NCI-H510A treated with DMSO at 0.1 percent for 48 hours (cell line): ENCODE measurements around the gene TMEM132C.

Source experiments
- DNase-seq: peaks from one replicate; lab custom pipeline; 2025; lab: John Stamatoyannopoulos, UW

The TMEM132C gene

DNA sequence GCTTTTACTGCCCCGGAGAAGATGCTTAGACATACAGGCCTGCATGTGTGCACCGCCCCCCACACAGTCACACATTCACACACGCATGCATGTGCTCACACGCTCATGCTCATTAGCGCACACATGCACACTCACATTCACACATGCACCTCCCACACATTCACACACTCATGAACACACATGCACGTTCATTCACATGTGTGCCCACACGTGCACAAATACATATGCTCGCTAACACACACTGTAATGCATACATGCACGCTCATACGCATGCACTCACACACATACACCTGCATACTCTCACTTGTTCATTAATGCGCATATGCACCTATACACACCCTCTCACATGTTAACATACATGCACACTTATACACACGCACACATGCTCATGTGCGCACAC is 21.9 kb downstream of the TMEM132C start:
- no peak for DNase-seq

DNA sequence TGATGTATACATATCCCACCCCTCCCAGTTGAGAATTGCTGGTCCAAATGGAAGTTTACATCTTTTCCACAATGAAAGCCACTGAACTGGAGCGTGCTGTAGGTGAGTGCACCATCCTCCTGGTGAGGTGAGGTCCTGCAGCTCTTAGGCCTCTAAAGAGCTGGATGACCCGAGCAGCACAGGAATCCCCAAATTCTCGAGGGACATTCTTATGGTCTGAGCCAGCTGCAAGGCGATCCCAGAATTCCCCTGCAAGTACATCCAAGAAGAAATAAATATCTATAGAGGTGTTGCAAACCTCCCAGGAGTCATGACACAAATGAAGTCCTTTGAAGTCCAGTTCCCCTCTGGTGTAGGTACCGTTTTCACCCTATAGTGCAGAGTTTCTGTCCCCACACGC is 24.0 kb downstream of the TMEM132C start:
- DNase-seq: no peak

DNA sequence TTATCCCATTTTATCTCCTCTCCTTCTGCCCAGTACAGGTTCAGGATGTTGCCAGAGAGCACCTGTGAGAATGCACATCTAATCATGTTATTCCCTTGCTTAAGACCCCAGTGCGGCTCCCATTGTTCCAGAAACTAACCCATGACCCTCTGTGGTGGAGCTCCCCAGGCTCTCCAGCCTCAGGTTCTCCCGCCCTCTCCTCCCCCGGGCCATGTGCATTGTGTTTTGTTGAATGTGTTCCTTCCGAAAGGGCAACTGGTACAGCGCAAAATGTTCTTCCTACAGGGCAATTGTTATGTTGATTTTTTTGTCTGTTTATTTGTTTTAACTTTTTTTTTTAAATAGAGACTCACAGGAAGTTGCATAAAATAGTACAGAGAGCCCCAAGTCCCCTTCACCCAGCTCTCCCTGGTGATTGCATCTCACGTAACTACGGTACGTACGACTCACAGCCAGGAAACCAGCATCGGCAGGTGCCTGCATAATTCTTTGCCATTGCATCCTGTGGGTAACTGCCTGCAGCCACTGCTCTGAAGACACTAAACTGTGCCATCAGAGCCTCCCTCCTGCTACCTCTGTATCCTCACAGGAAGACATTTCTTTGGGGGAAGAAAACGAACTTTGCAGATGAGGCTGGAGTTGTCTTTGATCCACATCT is 31.2 kb downstream of the TMEM132C start:
- DNase-seq: no peak

DNA sequence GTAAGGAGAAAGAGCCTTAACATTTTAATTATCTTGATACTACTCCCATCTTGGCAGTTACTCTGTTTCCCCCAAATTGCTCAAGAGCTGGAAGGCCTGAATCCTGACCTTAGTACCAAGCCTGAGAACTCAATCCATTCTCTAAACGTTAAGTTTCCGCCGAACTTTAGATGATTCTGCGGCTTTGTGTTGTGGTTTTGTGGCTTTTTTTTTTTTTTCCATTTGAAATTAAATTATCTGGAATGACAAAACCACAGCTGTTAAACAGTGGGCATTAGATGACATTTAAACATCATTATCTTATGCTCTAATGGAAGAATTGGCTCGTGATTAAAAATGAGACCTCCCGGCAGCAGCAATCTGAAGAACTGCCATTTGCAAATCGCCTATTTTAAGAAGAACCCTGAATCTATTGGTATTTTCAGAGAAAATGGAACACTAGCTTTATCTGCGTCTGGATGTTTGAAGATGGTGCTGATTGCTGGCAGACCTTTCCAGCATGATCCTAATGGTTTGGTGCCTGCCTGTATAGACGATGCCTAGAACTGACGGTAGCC is 38.4 kb downstream of the TMEM132C start:
- no peak for DNase-seq

DNA sequence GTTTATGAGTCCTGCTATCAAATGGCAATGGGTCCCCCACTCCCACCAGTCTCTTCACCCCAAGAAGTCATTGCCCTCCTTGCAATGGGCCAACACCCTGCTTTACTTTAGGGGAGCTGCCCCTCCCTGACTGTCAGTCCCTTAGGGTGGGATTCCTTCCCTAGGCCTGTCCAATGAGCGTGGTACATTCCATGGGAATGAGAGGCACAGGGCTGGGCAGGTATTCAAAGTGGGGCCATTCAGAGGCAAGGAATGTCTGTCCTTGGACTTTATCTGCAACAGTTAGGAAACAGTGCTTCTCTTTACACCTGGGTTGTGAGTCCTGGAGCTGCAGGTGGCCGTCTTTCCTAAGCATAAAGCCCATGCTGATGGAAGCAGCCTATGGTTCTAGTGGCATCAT is 40.8 kb downstream of the TMEM132C start:
- no peak for DNase-seq

DNA sequence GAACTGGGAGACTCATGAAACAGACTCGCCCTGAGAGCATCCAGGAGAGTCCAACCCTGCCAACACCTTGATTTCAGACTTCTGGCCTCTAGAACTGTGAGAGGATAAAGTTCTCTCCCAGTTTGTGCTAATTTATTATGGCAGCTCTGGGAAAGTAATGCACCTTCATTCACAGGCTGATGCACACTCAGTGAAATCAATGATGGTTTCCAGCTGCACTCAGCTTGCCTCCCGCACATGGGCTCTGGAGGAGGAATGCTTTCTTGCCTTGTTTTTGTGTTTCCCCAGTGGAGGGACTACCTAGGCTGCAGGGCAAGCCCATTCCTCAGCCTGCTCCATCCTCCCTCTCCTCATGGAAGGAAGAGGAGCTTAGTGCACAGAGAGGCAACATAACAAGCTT is 45.7 kb downstream of the TMEM132C start:
- no peak for DNase-seq

DNA sequence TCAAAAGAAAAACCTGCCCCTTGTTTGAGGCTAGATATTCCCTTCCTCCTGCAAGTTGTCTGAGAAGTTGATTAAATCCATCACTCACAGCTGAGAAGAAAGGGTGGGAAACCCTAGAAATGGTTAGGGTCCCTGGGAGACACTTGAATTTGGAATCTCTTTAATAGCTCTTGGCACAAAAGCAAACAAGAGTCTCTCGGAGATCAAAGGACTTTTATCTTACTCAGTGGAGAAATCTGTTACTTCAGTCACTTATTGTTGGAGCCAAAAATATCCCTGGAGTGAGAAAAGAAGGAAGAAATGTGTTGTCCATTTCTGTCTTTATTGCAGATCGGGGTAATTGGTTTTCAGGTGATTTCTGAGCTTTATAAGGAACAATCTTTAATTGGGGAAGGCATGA is 47.0 kb downstream of the TMEM132C start:
- DNase-seq: no peak

DNA sequence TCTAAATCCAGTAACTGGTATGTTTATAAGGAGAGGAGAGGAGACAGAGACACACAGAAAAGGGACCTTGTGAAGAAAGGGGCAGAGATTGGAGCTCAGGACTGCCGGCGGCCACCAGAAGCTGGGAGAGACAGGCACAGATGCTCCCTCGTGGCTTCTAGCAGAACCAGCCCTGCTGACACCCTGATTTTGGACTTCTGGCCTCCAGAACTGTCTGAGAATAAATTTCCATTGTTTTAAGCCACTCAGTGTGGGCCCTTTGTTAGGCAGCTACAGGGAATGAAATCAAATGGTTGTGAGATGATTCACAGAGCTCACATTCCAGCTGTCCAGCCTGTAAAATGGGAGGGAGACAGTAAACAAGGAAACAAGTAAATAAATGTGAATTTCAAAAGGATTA is 47.6 kb downstream of the TMEM132C start:
- no peak for DNase-seq

DNA sequence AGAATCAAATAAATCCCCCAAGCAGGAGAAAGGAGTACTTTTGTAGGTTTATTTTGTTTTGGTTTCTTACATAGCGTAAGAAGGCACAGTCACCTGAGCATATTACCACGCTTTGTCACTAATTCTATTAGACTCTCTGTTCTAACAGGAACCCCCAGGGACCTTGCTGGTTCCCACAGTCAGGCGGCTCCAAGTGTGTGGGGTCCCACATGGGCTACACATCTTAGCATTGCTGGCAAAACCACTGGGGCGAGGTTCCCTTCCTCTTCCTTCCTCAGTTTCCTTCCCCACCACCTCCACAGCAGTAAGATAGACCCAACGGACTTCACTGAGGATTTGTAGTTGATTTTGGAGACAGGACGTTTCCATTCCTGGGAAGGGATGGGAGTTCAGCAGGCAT is 49.1 kb downstream of the TMEM132C start:
- DNase-seq: no peak

DNA sequence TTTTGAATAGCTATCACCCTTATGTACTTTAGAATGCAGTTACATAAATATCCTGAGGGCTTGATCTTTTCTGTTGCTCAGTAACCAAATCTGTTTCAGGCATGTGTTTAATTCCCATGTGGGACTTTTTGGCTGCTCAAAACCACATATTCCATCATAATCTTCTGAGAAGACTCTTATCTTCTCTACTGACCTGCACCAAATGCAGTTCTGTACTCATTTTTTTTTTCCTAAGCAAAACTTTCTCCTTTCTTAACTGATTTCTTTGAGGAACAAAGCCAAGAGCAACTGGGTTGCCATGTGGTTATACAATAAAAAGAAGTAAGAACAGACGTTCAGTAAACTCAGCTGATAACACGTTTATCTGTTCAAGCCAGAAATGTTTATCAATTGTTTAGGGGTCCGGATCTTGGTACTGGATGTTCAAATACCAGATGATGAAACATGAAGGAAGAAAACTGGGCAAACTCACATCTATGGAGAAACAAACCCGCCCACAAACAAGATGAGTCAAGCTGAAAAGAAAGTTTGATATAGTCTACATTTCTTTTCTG is 50.1 kb downstream of the TMEM132C start:
- DNase-seq: no peak

DNA sequence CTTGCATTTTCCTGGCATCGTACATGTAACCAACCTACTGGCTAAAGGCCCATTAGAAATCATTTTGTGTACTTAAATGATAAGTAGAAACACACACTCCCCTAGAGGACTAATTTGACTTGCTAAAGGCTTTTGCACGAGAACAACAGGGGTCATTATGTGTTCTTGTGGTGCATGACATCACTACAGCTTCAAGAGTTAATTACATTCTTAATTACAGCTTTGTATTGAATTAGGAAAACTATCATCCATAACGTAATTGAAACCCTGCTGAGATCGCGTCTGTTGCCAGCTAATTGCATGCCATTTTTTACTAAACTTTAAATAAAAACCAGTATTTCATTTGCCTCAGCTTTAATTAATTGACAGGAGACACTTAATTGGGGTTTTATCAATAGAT is 51.4 kb downstream of the TMEM132C start:
- DNase-seq: no peak

DNA sequence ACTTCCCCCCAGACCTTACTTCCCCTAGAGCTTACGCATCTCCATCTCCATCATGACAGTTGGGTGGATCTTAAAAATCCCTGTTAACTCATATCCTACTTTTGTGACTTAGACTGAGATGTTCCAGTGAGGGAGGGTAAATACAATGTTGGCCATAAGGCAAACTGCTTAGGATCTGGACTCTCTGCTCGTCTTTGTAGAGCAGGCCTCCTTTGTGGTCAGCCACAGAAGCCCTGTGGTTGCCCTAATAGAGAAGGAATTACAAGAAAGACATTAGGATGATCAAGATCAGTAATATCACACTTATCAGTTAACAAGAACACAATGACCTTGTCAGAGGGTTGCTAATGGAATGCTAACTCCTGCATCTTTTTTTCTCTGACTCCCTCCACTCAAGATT is 52.0 kb downstream of the TMEM132C start:
- DNase-seq: no peak

DNA sequence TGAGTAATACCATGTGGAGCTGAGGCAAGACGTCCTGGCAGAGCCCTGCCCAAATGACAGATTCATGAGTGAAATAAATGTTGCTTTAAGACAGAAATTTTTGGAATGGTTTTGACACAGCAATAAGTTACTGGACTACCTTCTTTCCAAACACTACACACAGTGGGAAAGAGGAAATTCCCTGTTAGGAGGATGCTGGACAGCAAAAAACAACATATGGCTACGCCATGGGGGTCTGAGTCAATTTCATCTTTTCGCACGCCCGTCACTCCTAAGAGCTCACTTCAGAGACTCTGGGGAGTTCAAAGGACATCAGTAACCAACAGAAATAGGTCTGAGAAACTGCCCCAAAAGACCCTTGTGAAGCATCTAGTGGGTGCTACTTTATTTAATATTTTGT is 55.4 kb downstream of the TMEM132C start:
- no peak for DNase-seq

DNA sequence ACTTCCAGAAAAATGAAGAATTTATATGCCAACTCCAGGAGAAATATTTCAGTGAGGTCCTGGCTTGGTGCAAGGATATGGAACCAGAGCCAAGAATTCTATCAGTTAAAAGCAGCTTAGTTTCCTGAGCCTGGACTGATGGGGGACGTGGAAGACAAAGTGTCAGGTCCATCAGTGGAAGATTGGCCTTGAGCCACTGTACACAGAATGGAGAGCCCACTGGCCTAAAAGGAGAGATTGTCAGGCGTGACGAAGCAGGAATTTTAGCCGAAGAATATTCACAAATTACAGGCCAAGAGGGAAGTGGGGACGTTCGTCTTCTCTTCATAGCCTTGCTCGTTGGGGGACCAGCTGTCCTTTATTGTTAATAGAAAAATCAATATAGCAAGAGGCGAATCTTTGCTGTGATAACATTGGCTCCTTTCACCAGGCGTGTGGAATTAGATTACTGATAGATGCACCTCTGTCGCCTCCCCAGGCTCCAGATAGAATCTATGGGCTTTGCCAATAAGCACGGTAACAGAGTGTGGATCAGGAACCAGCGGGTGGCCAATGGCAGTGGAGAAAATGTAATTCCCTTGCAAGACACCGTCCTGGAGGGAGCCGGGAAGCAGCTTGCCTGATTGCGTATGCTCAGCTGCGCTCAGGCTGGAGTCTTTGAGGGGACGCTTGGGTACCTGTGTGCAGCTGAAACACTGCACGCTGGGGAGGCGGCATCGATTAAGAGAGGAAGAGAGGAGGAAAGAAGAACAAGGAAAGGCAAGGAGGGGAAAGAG is 56.4 kb downstream of the TMEM132C start:
- DNase-seq: no peak

DNA sequence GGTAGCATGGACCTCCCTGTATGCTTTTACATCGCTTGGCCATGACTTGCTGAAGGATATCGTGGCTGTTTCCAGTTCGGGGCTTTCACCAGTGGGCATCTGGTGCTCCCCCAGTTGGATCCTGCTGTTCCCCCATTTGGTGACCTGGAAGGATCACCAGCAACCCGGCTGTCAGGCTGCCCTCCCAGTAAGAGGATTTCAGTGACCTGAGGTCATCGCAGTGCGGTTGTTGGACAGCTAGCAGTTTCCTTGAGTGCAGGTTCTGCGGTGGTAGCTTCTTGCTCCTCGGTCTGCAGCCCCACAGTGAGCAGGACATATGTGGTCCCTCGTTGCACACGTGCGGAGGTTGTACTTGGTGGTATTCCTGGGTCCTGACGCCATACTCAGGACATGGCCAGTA is 58.7 kb downstream of the TMEM132C start:
- DNase-seq: no peak

DNA sequence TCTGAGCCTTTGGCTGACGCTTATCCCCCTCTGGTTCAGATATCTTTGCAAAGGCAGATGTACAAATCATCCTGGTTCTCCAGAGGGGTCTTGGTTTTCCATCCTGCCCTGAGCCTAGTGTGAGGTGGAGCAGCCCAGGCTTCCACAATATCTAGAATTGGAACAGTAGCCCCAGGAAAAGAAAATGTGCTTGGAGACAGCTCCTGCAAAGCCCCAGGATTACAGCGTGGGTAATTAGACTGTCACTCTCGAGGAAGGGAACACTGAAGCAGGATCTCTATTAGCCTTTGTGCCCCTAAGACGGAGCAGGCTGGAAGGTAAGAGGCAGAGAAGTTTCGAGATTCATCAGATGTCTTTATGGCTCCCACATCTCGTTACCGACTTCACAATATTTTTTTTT is 59.4 kb downstream of the TMEM132C start:
- DNase-seq: no peak

DNA sequence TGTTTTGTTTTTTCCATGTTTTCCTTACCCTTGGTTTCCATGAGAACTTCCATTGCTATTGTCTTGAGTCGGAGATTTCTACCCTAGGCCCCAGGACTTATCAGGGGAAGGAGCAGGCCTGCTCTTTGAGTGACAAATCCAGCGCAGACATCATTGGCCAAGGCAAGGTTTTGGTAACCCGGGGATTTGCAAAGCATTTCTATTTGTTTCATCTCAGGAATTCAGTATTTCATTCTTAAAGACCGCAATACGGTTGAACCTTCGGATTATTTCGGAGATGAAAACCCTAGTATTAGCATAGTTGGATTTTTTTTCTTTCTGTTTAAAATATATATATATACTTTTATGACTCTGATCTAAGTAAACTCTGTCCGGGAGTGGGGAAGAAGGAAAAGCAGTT is 62.0 kb downstream of the TMEM132C start:
- no peak for DNase-seq

DNA sequence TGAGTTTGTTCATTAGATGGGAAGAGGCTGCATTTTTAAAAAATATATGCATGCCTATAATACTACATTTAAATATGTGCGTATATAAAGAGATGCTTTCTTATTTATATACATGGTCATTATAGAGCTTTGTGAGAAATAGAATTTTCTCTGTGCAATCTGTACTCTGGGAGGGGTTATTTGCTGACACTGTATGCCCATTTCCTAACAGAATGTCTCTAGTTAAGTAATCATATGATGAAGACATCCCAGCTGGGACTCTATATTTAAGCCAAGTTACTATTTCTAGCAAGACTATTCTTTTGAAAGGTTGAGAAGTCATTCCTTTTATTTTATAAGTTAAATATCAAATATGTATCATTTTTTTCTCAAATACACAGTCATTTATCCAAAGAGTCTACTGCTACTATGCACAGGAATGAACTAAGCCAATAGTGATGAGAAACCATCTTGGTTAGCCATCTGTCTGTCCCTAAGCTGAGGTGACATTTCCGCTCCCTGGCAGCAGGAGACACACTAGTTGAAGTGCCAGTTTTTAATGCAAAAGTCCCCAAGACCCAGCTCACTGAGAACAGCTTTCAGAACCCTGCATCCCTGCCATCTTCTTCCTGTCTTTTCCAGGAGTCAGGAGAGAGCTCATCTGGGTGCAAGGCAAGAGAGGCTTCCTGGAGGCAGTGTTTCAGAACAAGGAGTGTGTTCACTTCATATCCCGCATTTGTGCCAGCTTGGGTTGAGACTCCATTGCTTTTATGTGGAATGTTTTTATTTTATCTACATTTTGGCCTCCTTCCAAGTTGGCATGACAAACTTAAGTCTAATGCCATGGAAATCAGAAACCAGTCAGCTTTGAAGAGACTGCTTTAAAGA is 69.5 kb downstream of the TMEM132C start:
- no peak for DNase-seq

DNA sequence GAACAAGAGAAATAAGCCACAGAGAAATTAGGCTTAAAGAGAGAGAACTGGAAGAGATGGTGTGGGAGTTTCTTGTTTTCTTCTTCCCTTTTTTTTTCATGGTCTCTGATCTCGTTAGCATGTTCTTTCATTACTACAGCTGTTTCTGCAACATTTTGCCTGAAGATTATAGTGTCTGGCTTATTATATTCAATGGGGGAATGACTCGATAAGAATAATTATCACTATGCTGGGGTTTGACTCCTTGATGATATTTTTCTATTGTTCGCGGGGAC is 70.0 kb downstream of the TMEM132C start:
- no peak for DNase-seq

DNA sequence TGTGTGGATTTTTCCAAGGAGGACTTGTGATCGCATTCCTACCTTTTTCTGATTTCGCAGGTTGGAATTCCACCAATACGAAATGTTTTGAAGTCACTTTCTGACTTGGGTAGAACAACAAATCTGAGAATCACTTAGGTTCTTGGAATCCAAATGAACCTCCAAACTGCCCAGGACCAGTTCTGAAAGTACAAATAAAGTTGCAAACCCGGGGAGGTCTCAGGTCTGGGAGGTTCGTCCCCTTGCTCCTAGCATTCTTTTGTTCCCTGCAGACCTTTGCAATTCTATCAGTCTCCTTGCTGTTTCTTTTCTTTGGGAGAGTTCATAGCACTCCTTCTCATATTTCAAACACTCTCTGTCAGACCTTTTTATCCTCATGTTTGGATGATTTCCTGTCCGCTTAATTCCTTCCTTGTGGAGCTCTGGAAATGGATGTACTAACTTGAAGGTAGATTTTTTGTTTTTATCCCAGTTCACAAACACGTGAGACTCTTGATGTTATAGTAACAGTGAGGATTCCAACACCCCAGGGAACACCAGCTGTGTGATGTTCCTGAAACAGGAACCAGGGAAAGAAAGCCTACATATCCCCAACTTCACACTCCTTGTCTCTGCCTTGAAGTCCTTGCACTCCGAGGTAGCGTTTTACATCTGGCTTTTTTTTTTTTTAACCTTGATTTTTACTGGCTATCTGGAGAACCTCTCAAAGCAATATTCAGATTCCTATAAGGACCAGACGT is 70.6 kb downstream of the TMEM132C start:
- peak; percentile 16 for DNase-seq

DNA sequence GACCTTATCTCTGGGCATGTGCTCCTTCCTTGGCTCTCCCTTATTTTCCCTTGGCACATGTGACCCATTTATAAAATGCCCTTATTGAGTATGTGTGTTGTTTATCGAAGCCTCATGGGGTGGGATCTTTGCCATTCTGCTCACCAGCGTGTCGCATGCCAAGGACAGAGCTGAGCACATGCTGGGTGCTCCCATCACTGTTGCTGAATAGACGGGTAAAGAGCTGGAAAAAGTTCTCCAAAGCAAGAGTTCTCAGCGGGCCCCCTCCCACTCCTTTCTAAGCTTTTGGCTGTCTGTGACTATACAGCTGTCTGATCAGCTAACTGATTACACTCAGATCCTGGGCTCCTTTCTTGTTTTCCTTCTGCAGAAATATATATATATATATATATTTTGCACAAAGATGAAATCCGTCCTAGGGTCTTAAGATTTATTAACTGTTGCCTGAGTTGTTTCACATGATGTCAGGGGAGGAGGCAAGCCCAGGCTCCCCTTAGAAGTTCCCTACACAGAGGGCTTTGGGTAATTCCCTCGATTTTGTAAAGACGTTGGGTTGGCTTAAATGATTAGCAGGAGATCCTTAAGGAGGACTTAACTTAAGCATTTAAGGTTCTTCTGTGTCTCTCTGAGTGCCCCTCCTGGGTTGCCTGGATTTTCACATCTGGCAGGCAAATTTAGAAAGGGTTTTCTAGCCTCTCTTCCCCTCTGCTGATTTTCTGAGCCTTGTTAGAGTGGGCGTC is 71.6 kb downstream of the TMEM132C start:
- DNase-seq: no peak
